Measurements from ENCODE around the gene UACA.
"Not testable (repeated sequence)": the region's sequence is repeated elsewhere in the genome, so short reads cannot be mapped to it uniquely, and the experiment has no call there.

The UACA gene

DNA sequence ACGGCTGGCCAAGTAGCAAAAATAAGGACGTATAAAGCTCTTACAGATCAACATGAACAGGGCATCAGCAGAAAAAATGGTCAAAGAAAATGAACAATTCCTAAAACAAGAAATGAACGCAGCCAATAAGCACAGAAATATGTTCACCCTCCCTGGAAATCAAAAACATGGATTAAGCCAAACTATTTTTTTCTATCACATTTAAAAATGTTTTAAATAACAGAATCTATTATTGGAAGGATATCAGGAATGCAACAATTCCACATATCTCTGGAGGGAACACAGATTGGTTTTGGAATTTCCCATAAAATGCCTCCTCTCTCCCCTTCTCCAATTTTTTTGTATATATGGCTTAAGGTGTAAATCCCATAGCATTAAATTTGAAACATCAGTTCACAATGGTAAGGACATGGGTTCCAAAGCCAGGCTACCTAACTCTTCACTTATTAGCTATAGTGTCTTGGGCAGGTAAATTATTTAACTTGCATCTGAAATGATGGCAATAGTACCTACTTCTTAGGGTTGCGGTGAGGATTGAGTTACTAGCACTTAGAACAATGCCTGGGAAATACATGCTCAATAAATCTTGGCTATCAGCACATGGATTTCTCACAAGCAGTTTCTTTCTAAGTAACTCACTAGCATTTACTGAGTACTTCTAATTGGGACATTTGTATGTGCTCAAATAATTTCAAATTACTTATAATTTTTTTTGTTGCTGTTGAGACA, 10.1 kb downstream of the UACA start:
- DNase-seq = no peak

DNA sequence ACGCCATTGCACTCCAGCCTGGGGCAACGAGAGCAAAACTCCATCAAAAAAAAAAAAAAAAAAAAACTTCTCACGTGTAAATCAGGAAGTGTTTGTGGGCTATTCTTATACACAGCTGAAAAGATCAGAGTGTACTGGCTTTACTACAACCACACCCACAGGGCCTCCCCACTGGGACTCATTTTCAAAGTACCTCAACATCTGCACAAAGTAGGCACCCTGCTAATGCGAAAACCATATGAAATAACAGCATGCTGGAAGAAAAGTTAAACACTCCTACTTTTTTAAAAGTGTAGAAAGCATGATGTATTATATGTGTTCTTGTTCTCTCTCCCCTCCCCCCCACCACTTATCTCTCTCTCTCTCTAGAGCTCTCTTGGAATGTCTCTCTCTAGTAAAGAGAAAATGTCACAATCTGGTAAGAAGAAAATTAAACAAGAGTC, 11.1 kb downstream of the UACA start:
- DNase-seq = no peak

DNA sequence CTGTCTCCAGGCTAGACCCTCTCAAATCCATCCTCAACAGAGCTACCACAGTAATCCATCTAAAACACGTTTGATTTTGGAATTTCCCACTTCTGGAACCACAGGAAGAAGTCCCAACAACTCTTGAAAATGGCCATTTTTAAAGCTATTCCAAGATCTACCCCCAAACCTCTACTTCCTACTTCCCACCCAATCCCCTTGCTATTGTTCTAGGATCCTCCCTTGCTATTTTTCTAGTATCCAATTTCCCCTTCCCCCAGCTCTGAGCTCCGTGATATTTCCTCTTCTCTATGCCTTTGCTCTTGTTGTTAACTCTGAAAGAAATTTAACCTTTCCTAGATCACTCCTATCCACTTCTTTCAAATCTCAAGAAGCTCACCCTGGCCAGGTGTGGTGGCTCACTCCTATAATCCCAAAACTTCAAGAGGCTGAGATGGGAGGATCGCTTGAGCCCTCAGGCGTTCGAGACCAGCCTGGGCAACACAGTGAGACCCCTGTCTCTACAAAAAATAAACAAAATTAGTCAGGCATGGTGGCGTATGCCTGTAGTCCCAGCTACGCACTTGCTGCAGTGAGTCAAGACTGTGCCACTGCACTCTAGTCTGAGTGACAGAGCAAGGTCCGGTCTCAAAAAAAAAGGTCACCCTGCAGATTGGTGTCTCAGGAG, 13.0 kb downstream of the UACA start:
- DNase-seq = no peak

DNA sequence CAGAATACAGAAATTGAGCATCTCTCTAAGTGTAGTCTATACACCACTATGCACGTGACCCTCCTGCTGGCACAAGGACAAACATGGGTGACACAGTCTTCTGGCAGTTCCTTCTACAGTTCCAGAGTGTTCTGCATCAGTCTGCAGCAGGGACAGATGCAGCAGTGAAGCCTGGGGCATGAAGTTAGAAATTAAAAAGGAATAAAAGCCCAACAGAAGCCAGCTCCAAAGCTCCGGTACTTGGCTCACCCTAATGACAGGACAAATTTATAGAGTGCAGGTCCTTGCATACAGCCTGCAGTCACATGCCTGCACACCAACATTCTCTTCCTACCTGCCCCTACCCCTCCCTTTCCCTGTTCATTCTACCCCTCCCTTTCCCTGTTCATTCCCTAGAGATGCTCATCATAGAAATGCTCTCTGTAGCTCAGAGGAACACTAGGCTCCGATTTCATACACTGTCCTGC, 15.0 kb downstream of the UACA start:
- no peak for DNase-seq

DNA sequence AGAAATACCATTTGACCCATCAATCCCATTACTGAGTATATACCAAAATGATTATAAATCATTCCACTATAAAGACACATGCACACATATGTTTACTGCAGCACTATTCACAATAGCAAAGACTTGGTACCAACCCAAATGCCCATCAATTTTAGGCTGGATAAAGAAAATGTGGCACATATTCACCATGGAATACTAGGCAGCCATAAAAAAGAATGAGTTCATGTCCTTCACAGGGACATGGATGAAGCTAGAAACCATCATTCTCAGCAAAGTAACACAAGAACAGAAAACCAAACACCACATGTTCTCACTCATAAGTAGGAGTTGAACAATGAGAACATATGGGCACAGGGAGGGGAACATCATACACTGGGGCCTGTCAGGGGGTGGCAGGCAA, 16.8 kb downstream of the UACA start:
- DNase-seq = not testable (repeated sequence)

DNA sequence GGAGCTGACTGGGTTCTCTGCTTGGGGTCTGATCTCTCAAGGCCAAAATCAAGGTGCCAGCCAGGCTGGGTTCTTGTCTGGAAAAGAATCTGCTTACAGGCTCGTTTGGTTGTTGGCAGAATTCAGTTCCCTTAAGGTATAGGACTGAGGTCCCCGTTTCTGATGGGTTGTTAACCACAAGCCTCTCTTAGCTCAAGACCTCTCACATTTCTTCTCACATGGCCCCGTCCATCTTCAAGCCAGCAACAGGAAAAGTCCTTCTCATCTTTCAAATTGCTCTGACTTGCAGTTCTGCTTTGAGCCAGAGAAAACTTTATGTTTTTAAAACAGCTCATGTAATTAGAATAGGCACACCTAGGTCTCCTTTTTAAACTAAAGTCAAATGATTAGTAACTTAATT, 20.4 kb downstream of the UACA start:
- DNase-seq = no peak

DNA sequence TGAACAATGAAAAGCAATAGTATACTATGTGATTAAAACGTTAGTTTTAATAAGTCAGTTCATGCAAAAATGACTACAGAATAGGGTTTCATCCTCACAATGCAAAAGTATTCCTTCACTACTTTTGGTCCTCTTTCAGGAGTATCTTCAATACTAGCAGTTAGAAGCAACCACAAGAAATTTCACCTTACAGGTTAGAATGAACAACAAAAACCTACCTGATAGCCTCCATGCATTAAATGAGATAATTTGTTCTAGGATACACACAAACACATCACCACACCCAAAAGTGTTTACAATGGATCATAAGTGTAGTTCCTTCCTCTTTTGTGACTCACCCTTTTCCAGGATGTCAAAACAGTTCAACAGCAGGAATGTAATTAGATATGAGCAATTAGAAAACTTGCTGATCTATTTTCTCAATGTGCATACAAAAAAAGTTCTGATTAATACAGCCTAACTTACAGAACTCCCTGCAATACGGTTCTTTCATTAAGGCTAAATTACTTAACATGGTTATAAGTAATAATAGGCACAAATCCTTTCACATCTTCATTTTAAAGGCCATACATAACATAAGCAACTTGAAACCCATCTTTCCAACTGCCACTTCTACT, 21.6 kb downstream of the UACA start:
- DNase-seq = no peak

DNA sequence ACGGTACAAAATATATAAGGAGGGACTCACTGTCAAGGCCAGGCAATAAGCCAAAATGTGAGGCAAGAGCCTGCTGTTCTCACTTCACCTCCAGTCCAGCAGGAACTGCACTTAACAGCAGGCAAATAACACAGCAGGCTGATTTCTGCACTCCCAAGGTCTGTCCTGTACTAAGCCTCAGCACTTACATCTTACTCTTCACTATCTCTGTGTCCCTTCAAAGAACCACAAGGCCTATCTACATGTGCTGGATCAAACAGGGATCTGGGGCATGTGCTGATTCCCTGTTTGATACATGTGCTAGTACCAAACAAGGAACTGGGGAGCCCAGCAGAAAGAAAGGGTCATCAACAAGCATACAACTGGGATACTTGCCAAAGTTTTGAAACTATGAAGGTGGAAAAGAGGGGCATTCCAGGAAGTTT, 22.2 kb downstream of the UACA start:
- no peak for DNase-seq

DNA sequence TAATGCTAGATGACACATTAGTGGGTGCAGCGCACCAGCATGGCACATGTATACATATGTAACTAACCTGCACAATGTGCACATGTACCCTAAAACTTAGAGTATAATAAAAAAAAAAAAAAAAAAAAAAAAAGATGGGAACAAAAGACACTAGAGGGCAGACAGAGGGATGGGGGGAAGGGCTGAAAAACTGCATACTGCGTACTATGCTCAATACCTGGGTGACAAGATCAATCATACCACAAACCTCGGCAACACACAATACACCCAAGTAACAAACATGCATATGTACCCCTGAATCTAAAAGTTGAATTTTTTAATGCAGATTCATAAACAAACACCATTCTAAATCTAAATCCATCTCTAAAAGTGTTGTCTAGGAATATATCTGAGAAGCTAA, 28.3 kb downstream of the UACA start:
- DNase-seq = not testable (repeated sequence)

DNA sequence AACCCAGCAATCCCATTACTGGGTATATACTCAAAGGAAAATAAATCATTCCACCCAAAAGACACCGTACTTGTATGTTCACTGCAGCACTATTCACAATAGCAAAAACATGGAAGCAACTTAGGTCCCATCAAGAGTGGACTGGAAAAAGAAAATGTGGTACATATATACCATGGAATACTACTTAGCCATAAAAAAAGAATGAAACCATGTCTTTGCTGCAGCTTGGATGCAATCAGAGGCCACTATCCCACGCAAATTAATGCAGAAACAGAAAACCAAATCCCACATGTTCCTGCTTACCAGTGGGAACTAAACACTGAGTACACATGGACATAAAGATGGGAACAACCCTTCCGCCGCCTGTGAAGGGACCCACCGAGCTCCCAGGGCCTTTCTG, 34.2 kb downstream of the UACA start:
- DNase-seq = no peak

DNA sequence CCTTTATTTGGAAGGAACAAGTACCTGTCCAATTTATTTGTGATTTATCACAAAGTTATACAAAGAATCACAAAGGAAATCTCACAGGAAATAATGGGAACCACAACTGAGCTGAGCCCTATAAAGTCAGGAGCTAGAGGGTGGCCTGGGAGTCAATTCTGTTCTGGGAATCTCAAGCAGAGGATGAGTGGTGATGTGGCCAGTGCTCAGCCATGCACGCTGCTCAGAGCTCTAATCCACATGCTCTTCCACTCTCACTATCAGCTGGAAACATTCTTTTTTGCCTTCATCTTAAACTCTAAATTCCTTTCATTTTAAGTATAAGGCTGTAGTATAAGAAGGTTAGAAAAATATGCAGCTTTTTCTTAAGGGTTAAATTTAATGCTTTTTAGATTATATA, 36.6 kb downstream of the UACA start:
- no peak for DNase-seq

DNA sequence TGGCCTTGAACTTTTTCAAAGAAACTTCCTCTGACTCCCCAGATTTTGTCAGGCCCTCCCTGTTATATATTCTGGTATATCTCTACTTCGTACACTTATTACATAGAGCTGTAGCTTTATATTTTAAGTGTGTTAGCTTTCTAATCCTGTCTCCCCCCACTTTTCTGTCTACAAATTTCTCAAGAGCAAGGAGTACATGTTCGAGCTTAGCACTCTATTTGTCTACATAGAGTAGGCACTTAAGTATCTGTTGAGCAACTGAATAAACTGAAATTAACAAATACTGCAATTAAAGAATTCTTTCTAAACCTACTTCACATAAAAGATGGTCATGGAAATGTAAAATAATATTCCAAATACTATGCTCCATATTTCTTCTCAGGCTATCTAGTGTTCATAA, 39.4 kb downstream of the UACA start:
- DNase-seq = no peak

DNA sequence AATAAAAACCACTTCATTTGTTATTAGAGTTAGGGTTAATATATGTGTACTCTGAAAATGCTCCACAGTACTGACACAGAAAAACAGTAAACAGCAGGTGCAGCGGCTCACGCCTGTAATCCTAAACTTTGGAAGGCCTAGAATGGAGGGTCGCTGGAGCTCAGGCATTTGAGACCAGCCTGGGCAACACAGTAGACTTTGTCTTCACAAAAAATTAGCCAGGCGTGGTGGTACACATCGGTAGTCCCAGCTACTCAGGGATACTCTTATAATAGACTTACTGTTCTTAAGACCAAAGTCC, 40.3 kb downstream of the UACA start:
- DNase-seq = no peak

DNA sequence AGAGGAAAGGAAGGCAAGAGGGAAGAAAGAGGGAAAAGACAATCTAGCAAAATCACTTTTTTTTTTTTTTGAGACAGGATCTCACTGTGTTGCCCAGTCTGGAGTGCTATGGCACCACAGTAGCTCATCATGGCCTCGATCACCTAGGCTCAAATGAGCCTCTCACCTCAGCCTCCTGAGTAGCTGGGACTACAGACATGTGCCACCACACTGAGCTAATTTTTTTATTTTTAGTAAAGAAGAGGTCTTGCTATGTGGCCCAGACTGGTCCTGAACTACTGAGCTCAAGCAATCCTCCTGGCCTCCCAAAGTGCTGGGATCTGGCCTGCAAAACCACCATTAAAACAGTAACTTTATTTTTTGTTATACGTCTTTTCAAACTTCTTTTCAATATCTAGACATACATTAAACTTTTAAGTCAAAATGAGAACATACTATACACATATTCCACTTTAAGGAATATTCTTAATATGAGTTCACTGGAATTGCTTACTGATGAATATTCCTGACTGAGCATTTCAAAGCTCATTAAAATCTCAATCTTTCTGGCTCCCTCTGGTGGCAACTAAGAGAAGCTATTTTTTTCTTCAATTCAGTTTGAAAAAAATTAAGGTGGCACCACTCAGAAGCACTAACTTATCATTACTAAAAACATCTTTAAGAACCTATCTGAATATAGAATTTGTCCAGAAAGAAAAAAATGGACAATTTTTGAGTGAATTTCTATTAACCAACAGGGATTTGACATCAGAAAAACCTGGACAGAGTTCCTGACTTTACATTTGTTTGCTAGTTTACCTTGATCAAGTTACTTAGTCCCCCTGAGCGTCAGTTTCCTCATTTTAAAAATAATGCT, 40.9 kb downstream of the UACA start:
- DNase-seq = no peak

DNA sequence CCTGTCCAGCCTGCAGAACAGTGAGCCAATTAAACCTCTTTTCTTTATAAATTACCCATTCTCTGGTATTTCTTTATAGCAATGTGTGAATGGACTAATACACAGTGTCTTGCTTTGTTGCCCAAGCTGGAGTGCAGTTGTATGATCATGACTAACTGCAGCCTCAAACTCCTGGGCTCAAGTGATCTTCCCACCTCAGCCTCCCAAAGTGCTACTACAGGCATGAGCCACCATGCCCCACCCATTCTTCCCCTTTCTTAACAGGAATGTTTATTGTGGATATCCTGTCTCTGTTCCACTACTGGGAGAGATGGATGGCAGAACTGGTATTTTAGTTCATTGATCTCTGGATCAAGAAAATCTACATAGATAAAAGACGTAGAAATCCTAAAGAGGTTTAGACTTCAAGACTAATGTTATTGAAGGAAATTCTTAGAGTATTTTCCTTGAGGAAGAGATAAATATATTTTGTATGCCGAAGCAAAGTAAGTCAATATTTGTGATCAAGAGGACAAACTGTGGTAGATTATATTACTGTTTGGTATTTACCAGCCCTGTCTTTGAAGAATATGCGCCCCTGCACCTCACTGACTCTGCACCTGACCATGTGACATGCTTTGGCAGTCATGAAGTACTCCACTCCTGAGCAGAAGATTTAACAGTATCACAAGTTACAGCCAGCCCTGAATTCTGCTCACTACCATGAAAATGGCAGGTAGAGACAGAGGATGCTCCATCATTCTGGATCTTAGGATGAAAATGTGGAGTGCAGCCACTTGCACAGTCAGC, 42.9 kb downstream of the UACA start:
- DNase-seq = no peak

DNA sequence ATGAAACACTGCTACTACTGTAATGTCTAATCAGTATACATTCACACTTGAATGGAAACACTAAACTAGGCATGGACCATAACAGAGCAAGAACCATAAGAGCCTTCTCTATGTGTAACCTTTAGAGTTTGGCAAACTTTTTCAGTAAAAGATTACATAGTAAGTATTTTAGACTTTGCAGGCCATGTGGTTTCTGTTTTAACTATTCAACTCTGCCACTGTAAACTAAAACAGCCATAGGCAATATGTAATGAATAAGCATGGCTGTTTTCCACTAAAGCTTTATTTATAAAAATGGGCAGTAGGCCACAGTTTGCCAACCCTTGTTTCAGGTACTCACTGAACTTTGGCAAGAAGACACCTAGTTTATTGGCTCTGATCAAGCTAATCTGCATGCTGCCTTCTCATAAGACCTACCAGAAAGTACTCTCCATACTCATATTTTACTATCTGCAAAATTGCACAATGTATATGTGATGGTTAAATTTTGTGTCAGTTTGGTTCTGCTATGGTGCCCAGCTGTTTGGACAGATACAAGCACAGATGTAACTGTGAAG, 46.0 kb downstream of the UACA start:
- DNase-seq = no peak

DNA sequence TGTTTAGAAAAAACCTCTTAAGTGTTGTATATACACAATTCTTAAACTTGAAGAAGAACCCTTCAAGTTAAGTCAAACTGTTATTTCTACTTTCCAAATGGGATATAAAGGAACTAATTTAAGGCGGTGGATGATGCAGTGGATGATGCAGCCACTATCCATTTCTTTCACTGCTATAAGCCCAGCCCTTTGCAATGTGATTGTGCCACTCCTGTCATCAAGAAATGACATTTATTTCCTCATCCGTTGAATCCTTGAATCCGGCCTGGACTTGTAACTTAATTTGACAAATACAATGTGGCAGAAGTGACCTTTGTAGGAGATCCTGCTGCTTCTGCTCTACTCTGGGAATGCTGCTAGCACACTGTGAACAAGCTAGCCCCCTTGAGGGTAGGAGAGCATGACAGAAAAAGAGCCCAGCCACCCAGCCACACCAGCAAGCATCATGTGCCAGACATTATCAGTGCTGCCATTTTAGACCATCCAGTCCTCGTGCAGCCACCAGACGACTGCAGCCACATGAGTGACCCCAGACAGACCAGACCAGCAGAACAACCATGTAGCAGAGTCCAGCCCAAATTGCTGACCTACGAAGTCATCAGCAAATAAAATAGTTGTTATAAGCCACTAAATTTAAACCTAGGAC, 47.4 kb downstream of the UACA start:
- no peak for DNase-seq

DNA sequence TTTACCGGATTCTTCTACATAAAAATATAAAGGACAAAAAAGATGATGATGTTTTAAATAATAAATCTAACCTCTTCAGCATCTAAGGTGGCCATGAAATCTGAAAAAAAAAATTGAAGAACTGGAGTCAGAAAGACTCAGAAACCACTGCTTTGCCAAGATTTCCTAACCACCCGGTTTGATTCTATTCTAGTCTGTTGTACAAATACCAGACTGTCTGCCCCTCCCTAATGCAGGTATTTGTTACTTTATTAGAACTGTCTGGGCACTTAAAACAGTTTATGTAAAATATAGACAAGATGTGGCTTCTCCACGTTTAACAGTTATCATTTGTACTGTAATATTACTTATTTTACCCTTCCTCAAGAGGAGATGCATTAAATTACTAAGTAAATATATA, 48.8 kb downstream of the UACA start:
- no peak for DNase-seq

DNA sequence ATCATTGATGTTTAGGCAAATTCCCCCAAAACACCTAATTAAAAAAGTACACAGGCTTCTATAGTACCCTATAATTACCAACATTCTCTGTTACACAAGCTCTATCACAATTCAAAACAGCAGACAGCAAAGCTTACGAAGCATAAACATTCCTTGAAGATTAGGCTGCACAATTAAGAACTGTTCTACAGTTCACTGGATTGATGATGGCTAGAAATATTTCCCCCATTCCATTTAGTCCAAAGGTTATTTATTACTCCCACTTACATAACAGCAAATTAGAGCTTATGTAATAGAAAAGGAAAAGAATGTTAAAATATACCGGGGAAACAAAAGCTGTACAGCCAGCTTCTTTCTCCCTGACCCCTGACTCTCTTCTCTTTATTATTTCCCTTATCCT, 49.3 kb downstream of the UACA start:
- DNase-seq = no peak

DNA sequence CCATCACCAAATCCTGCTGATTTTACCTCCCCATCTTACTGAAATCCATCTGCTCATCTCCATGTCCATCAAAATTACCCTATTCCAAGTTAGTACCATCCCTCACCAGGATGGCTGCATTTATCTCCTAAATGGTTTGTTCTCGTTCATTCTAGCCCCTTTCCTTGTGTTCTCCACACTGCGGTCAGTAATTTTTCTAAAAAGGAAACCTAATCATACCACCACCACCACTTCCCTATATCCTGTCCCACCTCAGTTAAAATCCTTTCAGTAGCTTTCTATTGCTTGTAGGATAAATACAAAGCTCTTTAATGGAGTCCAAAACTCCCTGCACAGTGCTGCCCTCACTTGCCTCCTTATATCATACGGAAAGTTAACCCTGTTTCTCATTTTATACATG, 51.1 kb downstream of the UACA start:
- DNase-seq = no peak

DNA sequence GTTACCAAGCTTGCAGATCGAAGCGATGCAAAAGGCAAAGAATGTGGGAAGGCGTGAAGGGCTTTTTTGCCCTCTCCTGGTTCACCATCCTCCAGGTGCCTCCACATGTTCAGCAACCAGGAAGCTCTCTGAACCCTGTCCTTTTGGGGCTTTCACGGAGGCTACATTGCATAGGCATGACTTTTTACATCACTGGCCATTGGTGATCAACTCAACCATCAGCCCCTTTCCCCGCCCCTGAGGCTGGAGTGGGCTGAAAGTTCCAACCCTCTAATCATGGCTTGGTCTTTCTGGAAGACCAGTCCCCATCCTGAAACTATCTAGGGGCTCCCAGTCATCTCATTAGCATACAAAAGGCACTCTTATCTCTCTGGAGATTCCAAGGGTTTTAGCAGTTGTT, 52.6 kb downstream of the UACA start:
- DNase-seq = no peak

DNA sequence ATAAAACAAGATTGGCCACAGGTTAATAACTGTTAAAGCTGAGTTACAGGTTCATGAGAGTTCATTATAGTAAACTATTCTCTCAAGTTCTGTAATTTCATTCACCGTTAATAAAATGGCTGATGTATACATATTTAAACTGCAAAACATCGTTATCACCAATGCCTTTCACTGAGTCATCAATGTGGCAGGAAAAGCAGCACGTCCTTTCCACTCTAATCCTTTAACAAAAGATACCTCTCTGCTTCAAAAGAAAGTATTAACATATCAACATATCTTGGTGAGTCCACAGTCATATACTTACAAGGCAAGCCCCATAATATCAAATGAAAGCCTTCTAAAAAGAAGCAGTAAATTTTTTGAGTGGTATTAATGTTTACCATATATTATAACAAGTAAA, 54.5 kb downstream of the UACA start:
- DNase-seq = no peak
